ENCODE data around the gene GDPD5. TPM values are rescaled to one million over a fixed set of nuclear protein-coding genes. Genes with fewer than 3 reads are reported as not detected.
A peak's percentile ranks its signal among the peaks of the same experiment; 100 is the strongest.

Gene GDPD5
- total RNA-seq, 1 experiment from 2014 or later = 7.8 TPM

DNA sequence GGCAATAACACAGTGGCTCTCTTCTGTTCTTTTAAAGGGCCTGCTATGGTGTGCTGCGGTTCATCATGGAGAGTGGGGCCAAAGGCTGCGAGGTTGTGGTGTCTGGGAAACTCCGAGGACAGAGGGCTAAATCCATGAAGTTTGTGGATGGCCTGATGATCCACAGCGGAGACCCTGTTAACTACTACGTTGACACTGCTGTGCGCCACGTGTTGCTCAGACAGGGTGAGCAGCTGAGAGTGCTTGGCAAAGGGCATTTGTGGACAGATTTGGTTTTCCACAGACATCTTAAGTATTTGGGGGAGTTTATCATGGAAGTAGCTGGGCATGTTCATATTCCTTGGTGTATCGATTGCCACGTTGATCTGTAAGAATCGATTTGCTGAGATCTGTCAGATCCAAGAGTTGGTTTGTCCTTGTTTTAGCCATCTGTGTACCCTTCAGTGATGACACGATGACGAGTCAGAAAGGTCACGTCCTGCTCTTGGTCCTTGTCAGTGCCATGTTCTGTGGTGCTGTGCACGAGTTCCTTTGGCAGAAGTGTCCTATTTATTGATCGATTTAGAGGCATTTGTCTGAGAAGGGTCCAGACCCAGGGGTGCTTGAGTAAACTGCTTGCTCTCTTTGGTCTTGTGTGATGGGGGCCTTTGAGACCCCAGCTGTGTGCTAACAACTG lies 121.6 kb downstream of the GDPD5 start:
- H3K79me2 ChIP-seq (ENCODE audit: insufficient read depth, low read length) = peaks cover 34% of the 10 kb centered on the region
- peaks cover 3% of the 10 kb centered on the region for H4K20me1 ChIP-seq (ENCODE audit: control insufficient read depth, insufficient read depth, insufficient read length)
- H3K4ac ChIP-seq (ENCODE audit: low read depth, low read length) = no peak overlapping the region
- H2BK120ac ChIP-seq (ENCODE audit: low read depth, low read length, poor library complexity, severe bottlenecking) = no peak overlapping the region
- H3K27me3 ChIP-seq (ENCODE audit: insufficient read depth, low read length) = no peaks in the 10 kb centered on the region
- peaks cover 14% of the 10 kb centered on the region for H3K79me1 ChIP-seq (ENCODE audit: insufficient read depth, low read depth, low read length, poor library complexity, severe bottlenecking)
- H3K27ac ChIP-seq (ENCODE audit: insufficient read length, low read depth, low read length) = no peak overlapping the region
- peaks cover 9% of the 10 kb centered on the region for H3K23me2 ChIP-seq (ENCODE audit: insufficient read length, low read depth, low read length, poor library complexity, severe bottlenecking)
- no peak overlapping the region for H2AK5ac ChIP-seq (ENCODE audit: insufficient read length, low read length)
- no peak overlapping the region for H2BK15ac ChIP-seq (ENCODE audit: low read depth, low read length)
- H2BK5ac ChIP-seq (ENCODE audit: insufficient read length, low read length) = no peak overlapping the region
- H3K4me1 Mint-ChIP-seq = peaks cover 29 to 33% of the 10 kb centered on the region in 2 experiments
- no peak overlapping the region for H3K23ac ChIP-seq (ENCODE audit: insufficient read length, low read depth, low read length)
- H2BK12ac ChIP-seq (ENCODE audit: insufficient read length, low read depth, low read length) = no peak overlapping the region
- no peak overlapping the region for H3K56ac ChIP-seq (ENCODE audit: insufficient read length, low read depth, low read length)
- TF ChIP-seq, protein P1, sequence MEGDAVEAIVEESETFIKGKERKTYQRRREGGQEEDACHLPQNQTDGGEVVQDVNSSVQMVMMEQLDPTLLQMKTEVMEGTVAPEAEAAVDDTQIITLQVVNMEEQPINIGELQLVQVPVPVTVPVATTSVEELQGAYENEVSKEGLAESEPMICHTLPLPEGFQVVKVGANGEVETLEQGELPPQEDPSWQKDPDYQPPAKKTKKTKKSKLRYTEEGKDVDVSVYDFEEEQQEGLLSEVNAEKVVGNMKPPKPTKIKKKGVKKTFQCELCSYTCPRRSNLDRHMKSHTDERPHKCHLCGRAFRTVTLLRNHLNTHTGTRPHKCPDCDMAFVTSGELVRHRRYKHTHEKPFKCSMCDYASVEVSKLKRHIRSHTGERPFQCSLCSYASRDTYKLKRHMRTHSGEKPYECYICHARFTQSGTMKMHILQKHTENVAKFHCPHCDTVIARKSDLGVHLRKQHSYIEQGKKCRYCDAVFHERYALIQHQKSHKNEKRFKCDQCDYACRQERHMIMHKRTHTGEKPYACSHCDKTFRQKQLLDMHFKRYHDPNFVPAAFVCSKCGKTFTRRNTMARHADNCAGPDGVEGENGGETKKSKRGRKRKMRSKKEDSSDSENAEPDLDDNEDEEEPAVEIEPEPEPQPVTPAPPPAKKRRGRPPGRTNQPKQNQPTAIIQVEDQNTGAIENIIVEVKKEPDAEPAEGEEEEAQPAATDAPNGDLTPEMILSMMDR (conservative IDR thresholded peaks at IDR 0.05) = no peak
- H3K9ac ChIP-seq (ENCODE audit: extremely low read depth, insufficient read length, low read length) = no peak overlapping the region
- H4K8ac ChIP-seq (replicated peaks; ENCODE audit: insufficient read length, low read depth, low read length) = no peak overlapping the region
- H3K4me1 ChIP-seq (ENCODE audit: insufficient read depth, low read length) = no peaks in the 10 kb centered on the region; the same call in 1 of the 2 replicates
- no peaks in the 10 kb centered on the region for H3K9me3 ChIP-seq (ENCODE audit: control insufficient read depth, low read depth, low read length)
- H2AFZ ChIP-seq (ENCODE audit: low read length) = no peak overlapping the region
- no peaks in the 10 kb centered on the region; the same call in 1 of the 2 replicates for H3K27me3 Mint-ChIP-seq (ENCODE audit: low read depth)
- no CpG with 5 or more reads among the region's 15 CpGs for WGBS (ENCODE audit: extremely low coverage, insufficient read length, low lambda C conversion rate)
- H3K36me3 Mint-ChIP-seq (ENCODE audit: insufficient read depth in 1 of 3, low read depth in 3 of 3) = peaks cover 89 to 95% (median 92%) of the 10 kb centered on the region in 3 experiments
- no peak overlapping the region for H3K4me2 ChIP-seq (ENCODE audit: insufficient read depth, insufficient read length, low read length)
- no peak overlapping the region for H2BK20ac ChIP-seq (ENCODE audit: low read depth, low read length, poor library complexity, severe bottlenecking)
- peak overlapping the region in 1 of 2 experiments; percentile 45; a peak in 1 of 5 replicates for H3K4me3 Mint-ChIP-seq
- no peak overlapping the region for H3K18ac ChIP-seq (ENCODE audit: insufficient read length, low read depth, low read length)
- no peak overlapping the region for H4K91ac ChIP-seq (ENCODE audit: insufficient read length, low read depth, low read length)
- H3K9me3 Mint-ChIP-seq = peaks cover 4 to 10% of the 10 kb centered on the region in 2 experiments; a peak in 3 of 5 replicates
- no peak overlapping the region for H4K5ac ChIP-seq (ENCODE audit: insufficient read length, low read depth, low read length)
- no peak for DNase-seq
- H3K27ac Mint-ChIP-seq = peak overlapping the region in 2 of 3 experiments; percentile 12 to 91; a peak in 5 of 7 replicates
- no peak overlapping the region for H3K14ac ChIP-seq (ENCODE audit: insufficient read depth, low read length)
- no peak overlapping the region for H3T11ph ChIP-seq (ENCODE audit: low read length)
